Mucosa of rectum (tissue), 2 donors: Measurements from ENCODE around the gene STPG1.

Experiments
- H3K27ac ChIP-seq, 2 donors: one replicate each; pipeline ENCODE4 v1.7.0; 2013; ENCODE audit warnings: inconsistent platforms in 2 of 2, low read depth in 2 of 2, low read length in 2 of 2
- H3K27me3 ChIP-seq, 2 donors: one replicate each; pipeline ENCODE4 v1.7.0; 2013; ENCODE audit warnings: low read length in 2 of 2; ENCODE audit not compliant: control insufficient read depth in 2 of 2, insufficient read depth in 2 of 2
- H3K36me3 ChIP-seq, 2 donors: one replicate each; pipeline ENCODE4 v1.7.0; 2013; ENCODE audit warnings: low read length in 2 of 2; ENCODE audit not compliant: control insufficient read depth in 2 of 2, insufficient read depth in 2 of 2
- H3K4me1 ChIP-seq, 2 donors: one replicate each; pipeline ENCODE4 v1.7.0; 2013; ENCODE audit warnings: low read length in 2 of 2, mild to moderate bottlenecking in 1 of 2; ENCODE audit not compliant: control insufficient read depth in 2 of 2, insufficient read depth in 2 of 2
- H3K4me3 ChIP-seq, 2 donors: one replicate each; pipeline ENCODE4 v1.7.0; 2013; ENCODE audit warnings: low read length in 2 of 2
- H3K9ac ChIP-seq, 2 donors: one replicate each; pipeline ENCODE4 v1.7.0; 2013; ENCODE audit warnings: low read length in 2 of 2, low read depth in 1 of 2, mild to moderate bottlenecking in 1 of 2
- H3K9me3 ChIP-seq, 2 donors: one replicate each; pipeline ENCODE4 v1.7.0; 2013; ENCODE audit warnings: low read length in 2 of 2; ENCODE audit not compliant: control insufficient read depth in 2 of 2
- donor health status: healthy.
- donor health status: Normal muscosa, but diverticular disease.

STPG1 gene

DNA sequence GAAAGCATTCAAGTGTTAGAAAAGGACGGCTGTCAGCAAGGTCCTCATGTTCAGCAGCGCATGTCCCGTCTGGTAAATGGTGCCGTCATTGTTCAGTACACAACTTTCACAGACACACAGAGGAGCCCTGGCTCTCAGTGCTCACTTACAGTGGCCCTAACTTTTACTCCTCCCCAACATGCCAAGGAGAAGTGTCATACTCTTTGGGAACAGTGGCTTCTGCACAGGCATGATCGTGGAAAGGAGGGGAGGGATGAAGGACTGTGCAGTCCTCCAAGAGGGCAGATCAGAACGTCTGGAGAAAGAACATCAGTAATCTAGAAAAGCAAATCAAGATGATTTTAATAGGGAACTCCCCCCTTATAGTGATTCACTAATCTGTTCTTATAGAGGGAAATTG, 98.2 kb downstream of the STPG1 start:
- Histone ChIP-seq H3K9ac (no peak overlapping the region), H3K4me1 (peaks cover 8 to 12% of the 10 kb centered on the region in 2 donors), H3K9me3 (no peaks in the 10 kb centered on the region), H3K4me3 (no peak overlapping the region), H3K27me3 (peaks cover 0 to 9% of the 10 kb centered on the region in 2 donors), H3K27ac (no peak overlapping the region), H3K36me3 (no peaks in the 10 kb centered on the region)

DNA sequence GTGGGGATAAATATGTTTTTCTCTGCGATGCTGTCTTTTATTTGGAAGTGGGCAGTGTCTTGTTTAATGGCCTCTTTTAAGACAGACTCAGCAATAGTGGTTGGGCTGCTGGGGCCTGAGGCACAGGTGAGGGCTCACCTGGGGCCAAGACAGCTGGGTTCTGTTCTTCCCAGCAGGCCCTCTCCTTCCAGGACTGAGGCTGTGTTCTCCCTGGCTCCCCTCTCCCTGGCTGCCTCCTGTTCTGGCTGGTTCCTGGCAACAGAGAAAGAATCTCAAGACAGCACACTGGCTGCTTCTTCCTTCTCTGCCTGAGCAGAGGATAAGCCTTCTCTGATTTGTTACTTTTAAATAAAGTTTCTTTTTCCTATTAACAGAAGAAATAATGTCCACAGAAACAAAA, 101.8 kb downstream of the STPG1 start:
- no peaks in the 10 kb centered on the region for H3K9me3 ChIP-seq
- H3K4me1 ChIP-seq: no peaks in the 10 kb centered on the region
- H3K9ac ChIP-seq: no peak overlapping the region
- no peak overlapping the region for H3K27ac ChIP-seq
- H3K36me3 ChIP-seq: no peaks in the 10 kb centered on the region
- no peak overlapping the region for H3K4me3 ChIP-seq
- H3K27me3 ChIP-seq: peaks cover 0 to 7% of the 10 kb centered on the region in 2 donors

- Histone ChIP-seq H3K36me3 (no peaks in the 10 kb centered on the region), H3K27me3 (peaks cover 0 to 6% of the 10 kb centered on the region in 2 donors), H3K4me1 (no peaks in the 10 kb centered on the region), H3K27ac (no peak overlapping the region), H3K4me3 (no peak overlapping the region), H3K9ac (no peak overlapping the region), H3K9me3 (no peaks in the 10 kb centered on the region)
Observed at GRCh38 chr1:24311234-24311633, 102.3 kb downstream of the STPG1 start.

DNA sequence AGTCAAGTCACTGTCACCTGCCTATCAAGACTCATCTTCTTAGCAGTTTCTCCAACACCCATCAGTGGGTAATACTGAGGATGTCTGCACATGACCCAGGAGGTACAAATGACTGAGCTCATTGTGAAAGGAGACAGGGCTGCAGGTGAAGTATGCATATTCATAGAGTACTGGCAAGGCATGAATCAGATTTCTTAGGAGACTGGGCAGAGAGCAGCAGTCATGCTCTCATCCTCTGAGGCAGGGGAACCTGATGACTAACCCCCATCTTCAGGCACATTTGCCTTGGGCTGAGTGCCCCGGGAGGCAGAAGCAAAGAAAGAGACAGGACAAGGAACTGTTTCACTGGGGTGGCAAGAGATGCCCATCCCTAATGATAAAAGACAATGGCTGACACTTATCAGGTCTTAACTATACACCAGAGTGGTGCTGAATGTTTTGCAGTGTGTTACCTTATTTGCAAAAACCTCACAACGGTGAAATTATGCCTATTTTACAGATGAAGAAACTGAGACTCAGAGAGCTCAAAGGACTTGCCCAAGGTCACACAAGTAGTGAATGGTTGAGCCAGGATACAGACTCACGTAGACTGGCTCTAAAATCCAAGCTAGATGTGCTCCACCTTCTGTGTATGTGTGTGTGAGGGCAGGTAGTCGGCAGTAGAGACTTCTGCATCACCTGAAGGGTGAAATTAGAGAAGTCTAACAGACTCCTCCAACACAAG, 103.7 kb downstream of the STPG1 start:
- Histone ChIP-seq H3K27me3 (peaks cover 0 to 3% of the 10 kb centered on the region in 2 donors), H3K4me3 (no peak overlapping the region), H3K9ac (no peak overlapping the region), H3K36me3 (no peaks in the 10 kb centered on the region), H3K9me3 (no peaks in the 10 kb centered on the region), H3K4me1 (no peaks in the 10 kb centered on the region), H3K27ac (no peak overlapping the region)

- Histone ChIP-seq H3K4me1 (no peaks in the 10 kb centered on the region), H3K27me3 (no peaks in the 10 kb centered on the region), H3K4me3 (no peak overlapping the region), H3K9me3 (no peaks in the 10 kb centered on the region), H3K9ac (no peak overlapping the region), H3K27ac (no peak overlapping the region), H3K36me3 (no peaks in the 10 kb centered on the region)
Observed at GRCh38 chr1:24308365-24309015, 105.1 kb downstream of the STPG1 start.
